ENCODE measurements around the gene GSDMA.
A peak's percentile ranks its signal among the peaks of the same experiment; 100 is the strongest.

GSDMA gene

GRCh38 chr17:39955726-39956225, 7.0 kb upstream of the GSDMA start:
- DNase-seq (ENCODE audit: low read depth in 2 of 2) = no peak

GRCh38 chr17:39960524-39961041, 2.2 kb upstream of the GSDMA start:
- no peak for DNase-seq (ENCODE audit: low read depth in 2 of 2)

GRCh38 chr17:39963829-39964228, 1.0 kb downstream of the GSDMA start:
- DNase-seq (ENCODE audit: low read depth in 2 of 2) = no peak

DNA sequence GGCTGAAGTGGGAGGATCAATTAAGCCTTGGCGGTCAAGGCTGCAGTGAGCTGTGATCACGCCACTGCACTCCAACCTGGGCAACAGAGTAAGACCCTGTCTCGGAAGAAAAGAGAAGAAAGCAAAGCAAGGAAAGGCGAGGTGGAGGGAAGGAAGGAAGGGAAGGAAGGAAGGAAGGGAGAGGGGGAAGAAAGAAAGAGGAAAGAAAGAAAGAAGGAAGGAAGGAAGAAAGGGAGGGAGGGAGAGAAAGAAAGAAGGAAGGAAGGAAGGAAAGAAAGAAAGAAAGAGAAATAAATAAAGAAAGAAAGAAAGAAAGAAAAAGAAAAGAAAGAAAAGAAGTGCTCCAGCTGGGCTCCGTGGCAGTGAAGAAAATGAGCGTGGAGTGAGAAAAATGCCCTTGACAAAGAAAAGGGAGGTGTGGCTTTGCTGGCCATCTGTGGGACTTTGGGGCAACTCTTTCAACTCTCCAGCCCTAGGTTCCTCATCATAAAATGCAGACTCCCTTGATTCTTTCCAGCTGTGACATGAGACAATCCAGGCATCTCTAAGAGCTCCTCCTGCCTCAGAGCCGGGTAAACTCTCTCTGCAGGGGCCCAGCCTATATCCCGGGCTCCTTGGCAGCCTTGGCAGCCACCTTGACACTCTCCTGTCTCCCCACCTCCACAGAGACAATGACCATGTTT, 2.4 kb downstream of the GSDMA start:
- no peak for DNase-seq (ENCODE audit: low read depth in 2 of 2)

DNA sequence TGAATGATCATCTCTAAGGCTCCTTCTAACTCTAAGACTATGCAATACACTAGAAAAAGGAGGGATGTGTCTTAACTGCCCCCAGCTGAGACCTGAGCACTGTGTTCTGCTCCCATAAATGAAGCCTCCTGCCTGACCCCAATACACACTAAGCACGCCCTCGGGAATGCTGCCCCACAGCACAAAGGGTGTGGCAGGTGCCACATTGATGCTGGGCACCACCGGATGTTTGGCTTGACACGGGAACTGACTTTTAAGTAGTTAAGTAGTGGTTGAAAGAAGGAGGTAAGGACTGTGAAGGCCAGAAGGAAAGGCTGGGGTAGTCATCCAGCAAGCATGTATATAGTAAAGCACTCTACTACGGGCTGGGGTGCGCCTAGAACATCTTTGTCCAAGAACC, 4.0 kb downstream of the GSDMA start:
- no peak for DNase-seq (ENCODE audit: low read depth in 2 of 2)

- DNase-seq (ENCODE audit: low read depth in 2 of 2) = no peak
Measured at GRCh38 chr17:39968761-39969160, 6.0 kb downstream of the GSDMA start.

- no peak for DNase-seq (ENCODE audit: low read depth in 2 of 2)
Measured at GRCh38 chr17:39969375-39969774, 6.6 kb downstream of the GSDMA start.

- DNase-seq (ENCODE audit: low read depth in 2 of 2) = no peak
Measured at GRCh38 chr17:39970157-39970692, 7.4 kb downstream of the GSDMA start.

DNA sequence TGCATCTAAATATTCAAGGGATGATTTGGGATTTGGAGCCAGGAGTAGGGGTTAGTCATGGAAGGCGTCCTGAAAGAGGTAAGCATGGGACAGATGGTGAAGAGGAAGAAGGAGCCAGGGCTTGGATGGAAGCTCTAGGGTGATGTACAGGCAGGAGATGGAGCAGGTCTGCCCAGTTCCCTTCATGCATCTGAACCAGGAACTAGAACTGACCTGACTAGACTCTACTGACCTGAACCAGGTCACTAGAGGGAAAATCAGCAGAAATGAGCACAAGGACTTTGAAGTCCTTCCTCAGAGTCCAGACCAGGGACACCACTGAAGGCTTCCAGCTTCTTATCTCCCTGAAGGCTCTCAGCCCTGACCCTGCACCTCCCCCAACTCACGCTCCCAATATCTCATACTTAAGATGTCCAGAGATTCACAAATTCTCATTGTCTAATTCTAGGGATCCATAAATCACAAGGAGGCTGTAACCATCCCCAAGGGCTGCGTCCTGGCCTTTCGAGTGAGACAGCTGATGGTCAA, 8.3 kb downstream of the GSDMA start:
- no peak for DNase-seq (ENCODE audit: low read depth in 2 of 2)

- no peak for DNase-seq (ENCODE audit: low read depth in 2 of 2)
Measured at GRCh38 chr17:39972271-39972670, 9.5 kb downstream of the GSDMA start.

- no peak for DNase-seq (ENCODE audit: low read depth in 2 of 2)
Measured at GRCh38 chr17:39973496-39973895, 10.7 kb downstream of the GSDMA start.

- no peak for DNase-seq (ENCODE audit: low read depth in 2 of 2)
Measured at GRCh38 chr17:39974433-39974832, 11.6 kb downstream of the GSDMA start.

GRCh38 chr17:39975801-39976200, 13.0 kb downstream of the GSDMA start:
- DNase-seq (ENCODE audit: low read depth in 2 of 2) = no peak

GRCh38 chr17:39979016-39979670, 16.3 kb downstream of the GSDMA start:
- no peak for DNase-seq (ENCODE audit: low read depth in 2 of 2)

DNA sequence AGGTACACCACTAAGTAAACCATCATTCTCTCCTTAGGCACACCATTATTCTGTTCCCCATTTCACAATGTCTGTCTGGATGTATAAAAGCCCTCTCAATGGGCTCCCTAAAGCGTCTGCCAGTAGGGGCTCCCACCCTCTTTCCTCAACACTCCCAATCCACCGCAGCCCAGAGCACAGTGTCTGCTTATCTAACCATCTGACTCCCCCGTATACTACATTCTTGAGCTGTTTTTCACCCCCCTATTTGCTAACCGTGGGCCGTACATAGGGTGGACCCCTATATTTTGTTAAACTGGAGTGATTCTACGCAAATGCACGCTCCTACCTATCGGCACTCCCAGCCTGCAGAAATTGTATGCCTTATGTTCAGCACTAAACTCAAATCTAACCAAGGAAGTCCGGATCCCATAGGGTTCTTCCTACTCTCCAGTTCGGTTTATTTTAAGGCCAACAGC, 17.1 kb downstream of the GSDMA start:
- DNase-seq (ENCODE audit: low read depth in 2 of 2) = no peak

DNA sequence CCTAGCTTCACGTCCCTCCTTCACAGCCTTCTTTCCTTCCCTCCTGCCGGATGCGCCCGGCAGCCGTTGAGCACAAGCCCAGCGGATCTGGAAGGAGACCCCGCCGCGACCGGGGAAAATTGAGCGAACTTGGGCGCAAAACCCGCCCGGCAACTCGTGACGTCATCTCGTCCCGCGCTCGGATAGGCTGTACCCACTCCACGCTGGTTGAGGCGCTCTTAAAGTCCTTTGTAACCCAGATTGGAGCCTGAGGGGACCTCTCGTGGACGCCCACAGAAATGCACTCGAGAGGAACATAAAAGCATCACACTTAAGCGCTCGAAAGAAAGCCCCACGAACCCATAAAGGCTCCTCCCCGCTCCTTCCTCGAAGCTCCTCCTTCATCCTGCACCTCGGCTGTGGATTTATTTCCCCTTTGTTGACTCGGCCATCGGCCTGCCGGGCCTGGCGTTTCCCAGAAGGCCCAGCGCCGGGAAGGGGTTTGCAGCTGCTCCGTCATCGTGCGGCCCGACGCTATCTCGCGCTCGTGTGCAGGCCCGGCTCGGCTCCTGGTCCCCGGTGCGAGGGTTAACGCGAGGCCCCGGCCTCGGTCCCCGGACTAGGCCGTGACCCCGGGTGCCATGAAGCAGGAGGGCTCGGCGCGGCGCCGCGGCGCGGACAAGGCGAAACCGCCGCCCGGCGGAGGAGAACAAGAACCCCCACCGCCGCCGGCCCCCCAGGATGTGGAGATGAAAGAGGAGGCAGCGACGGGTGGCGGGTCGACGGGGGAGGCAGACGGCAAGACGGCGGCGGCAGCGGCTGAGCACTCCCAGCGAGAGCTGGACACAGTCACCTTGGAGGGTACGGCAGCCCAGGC, 17.8 kb downstream of the GSDMA start, which contains the start of gene PSMD3:
TSS of gene PSMD3 (plus strand) at position 457 of the 856 bp plus-strand sequence. CDS start at position 621, 164 bp downstream.
- peak; percentile 92 to 94 for DNase-seq (ENCODE audit: low read depth in 2 of 2)

- no peak for DNase-seq (ENCODE audit: low read depth in 2 of 2)
Measured at GRCh38 chr17:39981207-39981741, 18.5 kb downstream of the GSDMA start.

DNA sequence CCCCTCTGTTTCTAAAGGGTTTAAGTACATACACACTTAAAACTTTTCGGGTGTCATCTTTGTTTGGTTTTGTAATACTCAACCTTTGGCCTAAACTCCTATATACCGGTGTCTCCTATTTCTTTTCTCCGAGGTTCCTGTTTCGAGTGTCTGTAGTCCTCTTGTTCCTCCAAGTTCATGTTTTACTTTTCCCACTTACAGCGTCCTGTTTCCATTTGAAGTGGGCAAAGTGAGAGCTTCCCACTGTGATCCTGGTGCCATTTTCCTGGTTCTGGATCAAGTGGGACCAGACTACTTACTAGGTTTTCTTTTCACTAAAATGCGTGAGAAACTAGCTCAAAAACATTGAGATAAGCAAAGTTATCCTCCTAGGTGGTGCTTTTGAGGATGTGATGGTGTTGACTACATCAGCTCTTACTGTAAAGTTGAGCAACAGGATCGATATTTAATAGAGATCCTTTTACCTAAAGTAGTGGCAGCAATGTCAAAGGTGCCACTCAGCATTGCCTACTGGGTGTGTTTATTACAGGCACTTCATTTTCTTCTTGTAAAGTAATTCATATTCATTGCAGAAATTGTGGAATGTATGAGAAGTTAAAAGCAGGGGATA, 19.1 kb downstream of the GSDMA start:
- no peak for DNase-seq (ENCODE audit: low read depth in 2 of 2)

- no peak for DNase-seq (ENCODE audit: low read depth in 2 of 2)
Measured at GRCh38 chr17:39988206-39988810, 25.5 kb downstream of the GSDMA start.

DNA sequence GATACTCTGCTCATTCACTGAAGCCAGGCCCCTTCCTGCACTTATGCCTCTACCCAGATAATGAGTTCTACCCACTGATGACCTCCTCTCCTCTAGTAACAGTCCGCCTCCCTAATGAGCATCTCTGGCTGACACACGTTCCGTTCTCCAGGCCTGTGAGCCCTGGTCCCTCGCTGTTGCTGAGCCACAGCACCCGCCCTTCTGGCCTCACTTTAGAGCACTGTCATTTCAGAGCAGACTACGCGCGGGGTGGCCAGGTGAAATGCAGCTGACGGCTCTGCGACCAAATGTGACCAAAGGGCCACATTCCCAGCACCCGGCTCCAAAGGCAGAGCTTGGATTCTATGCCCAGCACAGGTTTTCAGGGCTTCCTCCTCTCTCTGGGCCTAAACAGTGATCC, 31.6 kb downstream of the GSDMA start:
- no peak for DNase-seq (ENCODE audit: low read depth in 2 of 2)

Measured in stimulated activated CD8-positive, alpha-beta memory T cell treated with anti-CD3 and anti-CD28 coated beads, Interleukin-15, amount 100 ng/mL, for 48 hours (primary cell).